Heart left ventricle (tissue), 16 donors: ENCODE results near the gene WFDC2. TPM values are rescaled to one million over a fixed set of nuclear protein-coding genes. Genes with fewer than 3 reads are reported as not detected.

Source experiments
- ATAC-seq, 4 donors: fragments of 200-7000 bp; cut with Tn5 transposase; one replicate each; pipeline ENCODE4 v1.9.1; 2020 to 2022; ENCODE audit warnings: moderate library complexity in 4 of 4, mild to moderate bottlenecking in 3 of 4, moderate number of reproducible peaks in 1 of 4
- DNase-seq, 5 donors: peaks; one replicate each; pipeline ENCODE4 v3.0.0-alpha.2; 2020
- H3K27ac ChIP-seq, 12 donors: fragments of 200-600 bp; sonication (generic) in 4 of 12; one replicate each; pipeline versions ENCODE4 v1.5.0 to v1.8.0; 2016 to 2022; ENCODE audit warnings: mild to moderate bottlenecking in 2 of 12
- H3K27me3 ChIP-seq, 9 donors: fragments of 200-600 bp; sonication (generic) in 2 of 9; one replicate each; pipeline versions ENCODE4 v1.5.1 to v1.8.0; 2016 to 2022; ENCODE audit warnings: mild to moderate bottlenecking in 3 of 9
- H3K36me3 ChIP-seq, 9 donors: fragments of 200-600 bp; sonication (generic) in 2 of 9; one replicate each; pipeline versions ENCODE4 v1.5.0 to v1.8.0; 2018 to 2022; ENCODE audit warnings: mild to moderate bottlenecking in 2 of 9
- H3K4me1 ChIP-seq, 12 donors: fragments of 200-600 bp; sonication (generic) in 4 of 12; one replicate each; pipeline versions ENCODE4 v1.5.0 to v1.8.0; 2016 to 2022; ENCODE audit warnings: mild to moderate bottlenecking in 3 of 12
- H3K4me3 ChIP-seq, 12 donors: fragments of 200-600 bp; sonication (generic) in 4 of 12; one replicate each; pipeline versions ENCODE4 v1.5.0 to v1.8.0; 2017 to 2022; ENCODE audit warnings: mild to moderate bottlenecking in 9 of 12, moderate library complexity in 4 of 12
- H3K9me3 ChIP-seq, 12 donors: fragments of 200-600 bp; sonication (generic) in 4 of 12; one replicate each; pipeline versions ENCODE4 v1.5.0 to v1.8.0; 2016 to 2022; ENCODE audit warnings: mild to moderate bottlenecking in 1 of 12
- CTCF ChIP-seq, 12 donors: fragments of 200-600 bp; sonication (generic) in 4 of 12; IDR thresholded peaks; one replicate each; pipeline versions ENCODE4 v1.5.0 to v1.8.0; 2018 to 2022; ENCODE audit warnings: antibody characterized with exemption in 12 of 12, mild to moderate bottlenecking in 5 of 12
- POLR2A ChIP-seq, 2 donors: fragments of 450-650 bp; IDR thresholded peaks; one replicate each; pipeline ENCODE4 v1.6.1; 2017; ENCODE audit warnings: antibody characterized with exemption in 2 of 2, mild to moderate bottlenecking in 2 of 2, moderate library complexity in 2 of 2
- WGBS, 4 donors: extraction: QIAGEN DNeasy Blood & Tissue Kit in 2 of 4; methylation state at CpG; one replicate each; pipeline versions ENCODE4 v1.1.5 to v1.1.7; 2013 to 2018; 5-methylcytosine and 5-hydroxymethylcytosine counted together
- intact Hi-C, 10 donors: fragments of 100-400 bp; cut with DNase I; formaldehyde crosslinking; loops; one replicate each; pipeline versions ENCODE4 v1.11.1 to v1.14.2; 2022
- polyA plus RNA-seq, 2 donors: library from polyadenylated mRNA; stranded (reverse); fragments of 200-250 nt; gene quantifications; one replicate each; pipeline ENCODE4 v1.2.3, GENCODE V29; 2013
- total RNA-seq, 9 donors: library from RNA; depleted of rRNA in 2 of 9; stranded (reverse); fragments of >200 nt in 2 of 9; fragmentation: NEBNext Ultra II Directional in 3 of 9; extraction: Animal tissue kit (Norgen Biotek cat#: 25700) in 3 of 9; gene quantifications; one replicate each; pipeline versions ENCODE4 v1.1.0 to v1.2.4, GENCODE V29; 2016 to 2023
- donor health status: ischemic (EF 13 %, LVEDD 7.1; RV severe dilation, severe dysfunction).
- donor health status: healthy with polysubstance abuse.
- donor health status: DM: no; HTN: yes; CAD: no.
- donor health status: DM: no; HTN: no; CAD: no.
- donor health status: ischemic (EF 25% LVEDD 6.9; RV normal size, moderate dysfunction).
- donor health status: ischemic (EF 25% LVEDD 5.7; RV mildly dilated, moderate dysfunction).
- donor health status: healthy.
- donor health status: DM: yes; HTN: yes; CAD: no.
- donor health status: ischemic (EF 35%, LVEDD 5.7; RV mildly dilated, moderate dysfunction).
- donor health status: nonischemic (EF 11% LVEDD 7.7; RV severe dilation, severe dysfunction).
- donor health status: DM: yes; HTN: yes; CAD: no.
- donor health status: PGD.
- donor health status: ischemic (EF 29% LVEDD 5.4; RV normal size, mild dysfunction).
- donor health status: nonischemic (EF 23%, LVEDD 6.1; RV moderate dilation, normal function).

Gene WFDC2
- total and polyA plus RNA-seq, 11 donors = 0.51 to 4.7 (median 0.77) TPM; not detected in 8

GRCh38 chr20:45465491-45466266 lies 3.9 kb upstream of the WFDC2 start:
- Histone ChIP-seq H3K4me1 (peaks cover 6 to 18% (median 13%) of the 10 kb centered on the region in 12 donors), H3K27ac (peak overlapping the region in 1 of 12 donors; percentile 59), H3K36me3 (no peaks in the 10 kb centered on the region), H3K27me3 (peaks cover 5 to 61% (median 29%) of the 10 kb centered on the region in 9 donors), H3K9me3 (no peaks in the 10 kb centered on the region), H3K4me3 (no peak overlapping the region)
- intact Hi-C loops = loop anchor here in 2 of 10 donors (10.0 kb wide), 2 partner anchors 289 to 309 kb away; no protein-coding TSS in a partner anchor
- no peak for DNase-seq
- ATAC-seq = no peak
- TF ChIP-seq CTCF (IDR thresholded peaks at IDR 0.05) = no peak
- TF ChIP-seq POLR2A (IDR thresholded peaks at IDR 0.05) = no peak
- 70 to 78% (median 73%) methylated on average over 1 of the region's 1 CpG for WGBS, 4 donors

- H3K27me3 ChIP-seq = peaks cover 5 to 76% (median 34%) of the 10 kb centered on the region in 9 donors
- TF ChIP-seq CTCF (IDR thresholded peaks at IDR 0.05) (no peak), POLR2A (IDR thresholded peaks at IDR 0.05) (no peak)
- H3K27ac ChIP-seq = no peak overlapping the region
- ATAC-seq (no peak), DNase-seq (no peak)
- no peak overlapping the region for H3K4me3 ChIP-seq
- peaks cover 0 to 2% (median 0%) of the 10 kb centered on the region in 12 donors for H3K9me3 ChIP-seq
- intact Hi-C loops = loop anchor here in 2 of 10 donors (10.0 kb wide), 2 partner anchors 288 to 308 kb away; no protein-coding TSS in a partner anchor
- WGBS, 4 donors = 85 to 91% (median 88%) methylated on average over 6 of the region's 6 CpGs
- no peaks in the 10 kb centered on the region for H3K36me3 ChIP-seq
- peaks cover 6 to 23% (median 16%) of the 10 kb centered on the region in 12 donors for H3K4me1 ChIP-seq
Measured at GRCh38 chr20:45467172-45467571, 2.4 kb upstream of the WFDC2 start.

GRCh38 chr20:45467861-45468260 lies 1.7 kb upstream of the WFDC2 start:
- peaks cover 7 to 72% (median 33%) of the 10 kb centered on the region in 9 donors for H3K27me3 ChIP-seq
- no peak overlapping the region for H3K27ac ChIP-seq
- WGBS, 4 donors = 42 to 66% (median 50%) methylated on average over 3 of the region's 3 CpGs
- H3K4me3 ChIP-seq = no peak overlapping the region
- DNase-seq (no peak), ATAC-seq (no peak)
- TF ChIP-seq CTCF (IDR thresholded peaks at IDR 0.05) (no peak), POLR2A (IDR thresholded peaks at IDR 0.05) (no peak)
- H3K36me3 ChIP-seq = no peaks in the 10 kb centered on the region
- peaks cover 0 to 7% (median 0%) of the 10 kb centered on the region in 12 donors for H3K9me3 ChIP-seq
- peaks cover 6 to 23% (median 16%) of the 10 kb centered on the region in 12 donors for H3K4me1 ChIP-seq
- intact Hi-C loops = loop anchor here in 2 of 10 donors (10.0 kb wide), 2 partner anchors 287 to 307 kb away; no protein-coding TSS in a partner anchor

- H3K27ac ChIP-seq = peak overlapping the region in 2 of 12 donors; percentile 29 to 85
- DNase-seq = peak in 4 of 5 donors; percentile 31 to 67 (median 40)
Measured at GRCh38 chr20:45470262-45470931, 844 bp downstream of the WFDC2 start.

More at GRCh38 chr20:45470262-45470931, 844 bp downstream of the WFDC2 start:
- peaks cover 7 to 77% (median 33%) of the 10 kb centered on the region in 9 donors for H3K27me3 ChIP-seq
- H3K4me3 ChIP-seq = peak overlapping the region; percentile 41 to 64 (median 53)
- ATAC-seq = peak in 3 of 4 donors; percentile 71 to 88 (median 77)
- WGBS, 4 donors = 0 to 1% (median 1%) methylated on average over 4 to 50 of the region's 50 CpGs
- intact Hi-C loops = loop anchor here in 1 of 10 donors (10.0 kb wide), 1 partner anchor 284 kb away; no protein-coding TSS in a partner anchor
- H3K9me3 ChIP-seq = peaks cover 0 to 7% (median 0%) of the 10 kb centered on the region in 12 donors
- H3K4me1 ChIP-seq = peaks cover 6 to 23% (median 16%) of the 10 kb centered on the region in 12 donors
- H3K36me3 ChIP-seq = no peaks in the 10 kb centered on the region
- TF ChIP-seq CTCF (IDR thresholded peaks at IDR 0.05) (no peak), POLR2A (IDR thresholded peaks at IDR 0.05) (no peak)
